Mucosa of stomach (tissue), 1 donor: Measurements from ENCODE around the gene TRIM69.
A peak's percentile ranks its signal among the peaks of the same experiment; 100 is the strongest.
"Not testable (repeated sequence)": the region's sequence is repeated elsewhere in the genome, so short reads cannot be mapped to it uniquely, and the experiment has no call there.

Source experiments
- H3K27me3 ChIP-seq: one replicate; pipeline ENCODE4 v1.7.0; 2013; ENCODE audit warnings: mild to moderate bottlenecking, low read length; ENCODE audit not compliant: control insufficient read depth, insufficient read depth
- H3K36me3 ChIP-seq: one replicate; pipeline ENCODE4 v1.7.0; 2013; ENCODE audit warnings: low read length; ENCODE audit not compliant: control insufficient read depth, insufficient read depth
- H3K4me1 ChIP-seq: one replicate; pipeline ENCODE4 v1.7.0; 2013; ENCODE audit warnings: mild to moderate bottlenecking, low read length; ENCODE audit not compliant: control insufficient read depth, insufficient read depth
- H3K4me3 ChIP-seq: one replicate; pipeline ENCODE4 v1.7.0; 2013; ENCODE audit warnings: low read length
- H3K9ac ChIP-seq: one replicate; pipeline ENCODE4 v1.7.0; 2013; ENCODE audit warnings: mild to moderate bottlenecking, low read length, moderate library complexity
- H3K9me3 ChIP-seq: one replicate; pipeline ENCODE4 v1.7.0; 2013; ENCODE audit warnings: mild to moderate bottlenecking, low read length, moderate library complexity; ENCODE audit not compliant: control insufficient read depth
- donor health status: Pancreatic carcinoma.

The TRIM69 gene, protein sequence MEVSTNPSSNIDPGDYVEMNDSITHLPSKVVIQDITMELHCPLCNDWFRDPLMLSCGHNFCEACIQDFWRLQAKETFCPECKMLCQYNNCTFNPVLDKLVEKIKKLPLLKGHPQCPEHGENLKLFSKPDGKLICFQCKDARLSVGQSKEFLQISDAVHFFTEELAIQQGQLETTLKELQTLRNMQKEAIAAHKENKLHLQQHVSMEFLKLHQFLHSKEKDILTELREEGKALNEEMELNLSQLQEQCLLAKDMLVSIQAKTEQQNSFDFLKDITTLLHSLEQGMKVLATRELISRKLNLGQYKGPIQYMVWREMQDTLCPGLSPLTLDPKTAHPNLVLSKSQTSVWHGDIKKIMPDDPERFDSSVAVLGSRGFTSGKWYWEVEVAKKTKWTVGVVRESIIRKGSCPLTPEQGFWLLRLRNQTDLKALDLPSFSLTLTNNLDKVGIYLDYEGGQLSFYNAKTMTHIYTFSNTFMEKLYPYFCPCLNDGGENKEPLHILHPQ

GRCh38 chr15:44736181-44736765, at the start of gene TRIM69:
TSS of gene TRIM69 (plus strand) at chr15:44736528. CDS start at chr15:44736705, 177 bp downstream.
- peak within 1 kb of the TSS; percentile 27 for H3K9ac ChIP-seq
- no peaks in the 10 kb centered on the region for H3K9me3 ChIP-seq
- no peak within 1 kb of the TSS for H3K4me3 ChIP-seq
- no peaks in the 10 kb centered on the region for H3K36me3 ChIP-seq
- H3K27me3 ChIP-seq = no peaks in the 10 kb centered on the region
- no peaks in the 10 kb centered on the region for H3K4me1 ChIP-seq

DNA sequence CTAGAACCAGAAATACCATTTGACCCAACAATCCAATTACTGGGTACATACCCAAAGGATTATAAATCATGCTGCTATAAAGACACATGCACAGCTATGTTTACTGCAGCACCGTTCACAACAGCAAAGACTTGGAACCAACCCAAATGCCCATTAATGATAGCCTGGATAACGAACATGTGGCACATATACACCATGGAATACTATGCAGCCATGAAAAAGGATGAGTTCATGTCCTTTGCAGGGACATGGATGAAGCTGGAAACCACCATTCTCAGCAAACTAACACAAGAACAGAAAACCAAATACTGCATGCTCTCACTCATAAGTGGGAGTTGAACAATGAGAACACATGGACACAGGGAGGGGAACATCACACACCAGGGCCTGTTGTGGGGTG, 47.0 kb upstream of the TRIM69 start:
- not testable (repeated sequence) for H3K4me1 ChIP-seq, H3K4me3 ChIP-seq, H3K9me3 ChIP-seq, H3K27me3 ChIP-seq, H3K9ac ChIP-seq, H3K36me3 ChIP-seq

DNA sequence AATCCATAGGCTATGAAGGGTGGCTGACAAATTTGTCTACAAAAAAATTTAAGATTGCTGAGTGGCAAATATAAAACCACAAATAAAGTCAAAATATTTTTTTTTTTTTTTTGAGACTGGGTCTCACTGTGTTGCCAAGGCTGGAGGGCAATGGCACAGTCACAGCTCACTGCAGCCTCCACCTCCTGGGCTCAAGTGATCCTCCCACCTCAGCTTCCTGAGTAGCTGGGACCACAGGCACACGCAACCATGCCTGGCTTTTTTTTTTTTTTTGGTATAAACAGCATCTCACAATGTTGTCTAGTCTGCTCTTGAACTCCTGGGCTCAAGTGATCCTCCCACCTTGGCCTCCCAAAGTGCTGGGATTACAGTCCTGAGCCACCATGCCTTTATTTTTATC, 46.1 kb upstream of the TRIM69 start:
- not testable (repeated sequence) for H3K4me1 ChIP-seq, H3K27me3 ChIP-seq, H3K9me3 ChIP-seq, H3K4me3 ChIP-seq, H3K36me3 ChIP-seq, H3K9ac ChIP-seq

DNA sequence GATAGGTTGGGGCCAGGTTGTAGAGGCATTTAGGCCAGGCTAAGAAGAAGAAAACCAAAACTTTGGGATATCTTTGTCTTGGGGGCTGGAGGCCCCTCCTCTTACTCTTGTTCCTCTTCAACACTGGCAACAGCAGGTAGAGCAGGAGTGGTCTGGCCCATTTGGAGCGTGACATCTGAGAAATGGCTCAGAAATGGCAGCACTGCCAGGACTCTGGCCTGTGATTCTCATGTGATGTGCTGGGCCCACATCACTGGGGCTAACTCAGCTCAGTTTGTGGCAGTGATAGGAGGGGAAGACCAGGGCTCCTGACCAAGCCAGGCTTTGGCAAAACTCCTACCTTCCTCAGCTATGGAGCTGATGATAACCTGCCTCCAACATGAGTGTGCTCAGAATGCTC, 43.7 kb upstream of the TRIM69 start:
- Histone ChIP-seq H3K36me3 (no peaks in the 10 kb centered on the region), H3K9me3 (no peaks in the 10 kb centered on the region), H3K4me1 (no peaks in the 10 kb centered on the region), H3K4me3 (no peak overlapping the region), H3K27me3 (no peaks in the 10 kb centered on the region), H3K9ac (no peak overlapping the region)

- H3K9me3 ChIP-seq = no peaks in the 10 kb centered on the region
- no peaks in the 10 kb centered on the region for H3K36me3 ChIP-seq
- H3K9ac ChIP-seq = no peak overlapping the region
- H3K27me3 ChIP-seq = no peaks in the 10 kb centered on the region
- H3K4me1 ChIP-seq = no peaks in the 10 kb centered on the region
- H3K4me3 ChIP-seq = no peak overlapping the region
These were observed 41.9 kb upstream of the TRIM69 start for GRCh38 chr15:44694416-44694815.

GRCh38 chr15:44695294-44695693, 41.0 kb upstream of the TRIM69 start:
- Histone ChIP-seq H3K9me3 (no peaks in the 10 kb centered on the region), H3K36me3 (no peaks in the 10 kb centered on the region), H3K9ac (no peak overlapping the region), H3K27me3 (no peaks in the 10 kb centered on the region), H3K4me1 (no peaks in the 10 kb centered on the region), H3K4me3 (no peak overlapping the region)

DNA sequence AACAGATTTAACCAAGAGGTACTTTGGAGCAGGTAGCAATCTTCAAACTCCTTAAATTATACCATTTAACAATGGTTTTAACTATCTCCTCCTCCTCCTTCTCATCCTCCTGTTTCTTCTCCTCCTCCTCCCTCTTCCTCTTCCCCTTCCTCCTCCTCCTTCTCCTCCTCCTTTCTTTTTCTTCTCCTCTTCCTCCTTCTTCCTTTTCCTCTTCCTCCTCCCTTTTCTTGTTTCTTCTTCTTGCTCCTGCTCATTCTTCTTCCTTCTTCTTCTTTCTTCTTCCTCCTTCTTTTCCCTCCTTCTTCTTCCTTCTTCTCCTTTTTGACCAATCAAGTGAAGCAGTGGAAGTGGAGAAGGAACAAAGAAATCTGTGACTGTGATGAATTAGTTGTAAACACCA, 39.3 kb upstream of the TRIM69 start:
- H3K36me3 ChIP-seq = no peaks in the 10 kb centered on the region
- no peaks in the 10 kb centered on the region for H3K27me3 ChIP-seq
- no peak overlapping the region for H3K9ac ChIP-seq
- no peaks in the 10 kb centered on the region for H3K4me1 ChIP-seq
- H3K9me3 ChIP-seq = no peaks in the 10 kb centered on the region
- no peak overlapping the region for H3K4me3 ChIP-seq

GRCh38 chr15:44698641-44699040, 37.7 kb upstream of the TRIM69 start:
- Histone ChIP-seq H3K36me3 (no peaks in the 10 kb centered on the region), H3K4me1 (no peaks in the 10 kb centered on the region), H3K9me3 (no peaks in the 10 kb centered on the region), H3K9ac (no peak overlapping the region), H3K27me3 (no peaks in the 10 kb centered on the region), H3K4me3 (no peak overlapping the region)

DNA sequence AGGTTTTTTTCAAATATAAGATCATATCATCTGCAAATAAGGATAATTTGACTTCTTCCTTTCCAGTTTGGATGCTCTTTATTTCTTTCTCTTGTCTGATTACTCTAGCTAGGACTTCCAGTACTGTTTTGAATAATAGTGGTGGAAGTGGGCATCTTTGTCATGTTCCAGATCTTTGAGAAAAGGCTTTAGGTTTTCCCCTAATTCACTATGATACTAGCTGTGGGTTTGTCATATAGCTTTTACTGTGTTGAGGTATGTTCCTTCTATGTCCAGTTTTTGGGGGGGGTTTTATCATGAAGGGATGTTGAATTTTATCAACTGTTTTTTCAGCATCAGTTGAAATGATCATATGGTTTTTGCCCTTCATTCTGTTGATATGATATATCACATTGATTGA, 35.7 kb upstream of the TRIM69 start:
- H3K4me3 ChIP-seq, H3K36me3 ChIP-seq, H3K9ac ChIP-seq, H3K27me3 ChIP-seq, H3K9me3 ChIP-seq, H3K4me1 ChIP-seq: not testable (repeated sequence)

- no peak overlapping the region for H3K4me3 ChIP-seq
- no peaks in the 10 kb centered on the region for H3K27me3 ChIP-seq
- H3K4me1 ChIP-seq = peaks cover 54% of the 10 kb centered on the region
- no peaks in the 10 kb centered on the region for H3K36me3 ChIP-seq
- H3K9ac ChIP-seq = no peak overlapping the region
- no peaks in the 10 kb centered on the region for H3K9me3 ChIP-seq
These were observed 30.3 kb upstream of the TRIM69 start for GRCh38 chr15:44705986-44706385.

- no peaks in the 10 kb centered on the region for H3K9me3 ChIP-seq
- H3K36me3 ChIP-seq = no peaks in the 10 kb centered on the region
- H3K4me1 ChIP-seq = peaks cover 54% of the 10 kb centered on the region
- no peaks in the 10 kb centered on the region for H3K27me3 ChIP-seq
- no peak overlapping the region for H3K4me3 ChIP-seq
- peak overlapping the region; percentile 56 for H3K9ac ChIP-seq
These were observed 29.9 kb upstream of the TRIM69 start for GRCh38 chr15:44706401-44706800.

GRCh38 chr15:44706946-44707636, 29.2 kb upstream of the TRIM69 start:
- H3K4me1 ChIP-seq = peaks cover 54% of the 10 kb centered on the region
- no peaks in the 10 kb centered on the region for H3K27me3 ChIP-seq
- no peaks in the 10 kb centered on the region for H3K36me3 ChIP-seq
- H3K4me3 ChIP-seq = no peak overlapping the region
- peak overlapping the region; percentile 56 for H3K9ac ChIP-seq
- H3K9me3 ChIP-seq = no peaks in the 10 kb centered on the region
